Measurements from ENCODE around the gene PTH2R.
"Not testable (repeated sequence)": the region's sequence is repeated elsewhere in the genome, so short reads cannot be mapped to it uniquely, and the experiment has no call there.

- not testable (repeated sequence) for TF ChIP-seq EZH2 (IDR thresholded peaks at IDR 0.05; ENCODE audit: borderline replicate concordance, low read depth, low read length, severe bottlenecking); CTCF (IDR thresholded peaks at IDR 0.05; ENCODE audit: extremely low read depth in 1 of 2, insufficient read depth in 1 of 2, low read depth in 1 of 2, low read length in 2 of 2); MAX (IDR thresholded peaks at IDR 0.05; ENCODE audit: insufficient read depth, insufficient read length)
These were observed 75.4 kb downstream of the PTH2R start for GRCh38 chr2:208481945-208482344.
